NCI-H226 (cell line): ENCODE results near the gene BEND7.

ENCODE experiments used
- DNase-seq: peaks from one replicate; pipeline ENCODE4 v3.0.0-alpha.2; 2015

The BEND7 gene

DNA sequence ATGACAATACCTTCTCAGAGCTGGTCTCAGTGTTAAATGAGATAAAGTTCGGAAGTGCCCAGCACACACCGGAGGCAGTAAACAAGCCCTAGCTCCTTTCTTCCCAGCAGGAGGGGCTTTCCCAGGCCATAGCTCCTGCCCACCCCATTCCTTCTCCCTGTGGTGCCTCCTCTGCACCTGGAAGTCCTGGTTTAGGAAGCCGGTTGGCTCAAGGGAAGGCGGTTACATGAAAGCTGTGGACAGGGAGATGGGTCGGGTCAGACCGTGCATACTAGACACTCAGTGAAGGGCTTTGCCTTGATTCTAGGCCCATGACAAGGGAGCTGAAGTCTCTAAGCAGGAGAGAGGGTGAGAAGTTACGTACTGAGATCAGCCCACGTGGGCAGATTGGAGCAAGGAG, 8.6 kb downstream of the BEND7 start:
- DNase-seq: no peak

- DNase-seq: no peak
Observed at GRCh38 chr10:13518076-13518692, 10.6 kb downstream of the BEND7 start.

- no peak for DNase-seq
Observed at GRCh38 chr10:13517675-13518074, 11.1 kb downstream of the BEND7 start.

DNA sequence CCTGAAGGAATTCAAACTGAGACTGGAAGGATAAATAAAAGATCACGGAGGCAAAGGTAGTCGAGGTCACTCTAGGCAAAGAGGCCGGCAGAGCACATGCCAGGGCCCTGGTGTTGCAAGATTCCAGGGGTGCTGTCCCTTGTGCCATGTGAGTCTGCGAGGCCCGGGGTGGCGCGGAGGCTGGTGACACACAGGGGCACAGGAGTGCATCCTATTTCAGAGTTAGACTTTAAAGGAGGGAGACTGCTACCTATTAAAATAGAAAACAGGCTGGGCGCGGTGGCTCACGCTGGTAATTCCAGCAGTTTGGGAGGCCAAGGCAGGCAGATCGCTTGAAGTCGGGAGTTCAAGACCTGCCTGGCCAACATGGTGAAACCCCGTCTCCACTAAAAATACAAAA, 12.6 kb downstream of the BEND7 start:
- DNase-seq: no peak

DNA sequence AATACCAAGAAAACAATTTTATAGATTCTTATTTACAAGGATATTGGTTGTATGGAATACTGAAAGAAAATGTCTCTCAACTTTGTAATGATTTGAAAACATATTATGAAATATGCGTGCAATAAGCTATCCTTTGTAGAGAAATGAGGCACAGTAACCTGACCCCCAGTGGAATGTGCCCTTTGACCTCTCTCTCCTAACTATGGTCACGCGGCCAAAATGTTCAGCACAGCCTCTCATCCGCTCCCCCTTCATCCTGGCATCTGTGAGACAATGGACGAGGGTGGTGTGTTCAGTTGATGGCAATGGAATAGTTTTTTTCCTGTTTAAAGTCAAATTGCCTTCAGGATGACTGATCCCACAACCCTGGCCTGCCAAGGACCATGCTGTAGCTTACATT, 13.3 kb downstream of the BEND7 start:
- no peak for DNase-seq

DNA sequence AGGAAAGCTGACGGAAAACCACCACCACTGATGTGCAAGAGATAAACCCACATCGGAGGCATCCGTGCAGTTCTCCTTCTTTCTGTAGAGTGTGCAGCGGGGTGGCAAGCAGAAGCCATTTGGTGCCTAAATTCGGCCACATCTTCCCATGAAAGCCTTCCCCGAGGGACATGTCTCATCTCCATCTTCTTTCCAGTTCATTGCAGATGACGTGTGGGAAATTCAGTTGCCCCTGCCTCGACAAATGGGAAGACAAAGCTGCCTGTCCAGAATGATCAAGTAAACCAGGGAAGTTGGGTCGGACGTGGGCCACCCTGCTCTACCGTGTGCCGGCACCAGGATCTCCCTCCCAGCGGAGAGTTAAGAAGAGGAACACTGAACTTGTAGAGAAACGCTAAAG, 14.5 kb downstream of the BEND7 start:
- no peak for DNase-seq

GRCh38 chr10:13512564-13512963, 16.2 kb downstream of the BEND7 start:
- no peak for DNase-seq

DNA sequence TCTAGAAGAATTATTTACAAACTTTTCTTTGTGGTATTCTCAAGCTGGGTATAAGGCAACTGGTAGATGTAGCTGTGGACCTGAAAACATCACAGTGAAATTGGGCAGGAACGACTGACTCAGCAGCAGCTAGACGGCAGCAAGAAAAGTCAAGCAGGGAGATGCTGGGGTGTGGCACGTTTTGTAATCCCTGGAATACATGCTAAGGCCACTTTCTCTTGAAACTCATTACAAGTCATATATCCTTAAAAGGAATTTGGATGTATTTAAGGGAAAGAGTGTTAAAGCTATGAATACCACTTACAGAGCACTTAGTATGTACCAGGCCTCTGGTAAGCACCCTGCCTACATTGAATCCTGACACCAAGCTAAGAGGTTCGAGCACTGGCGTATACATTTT, 17.4 kb downstream of the BEND7 start:
- no peak for DNase-seq

DNA sequence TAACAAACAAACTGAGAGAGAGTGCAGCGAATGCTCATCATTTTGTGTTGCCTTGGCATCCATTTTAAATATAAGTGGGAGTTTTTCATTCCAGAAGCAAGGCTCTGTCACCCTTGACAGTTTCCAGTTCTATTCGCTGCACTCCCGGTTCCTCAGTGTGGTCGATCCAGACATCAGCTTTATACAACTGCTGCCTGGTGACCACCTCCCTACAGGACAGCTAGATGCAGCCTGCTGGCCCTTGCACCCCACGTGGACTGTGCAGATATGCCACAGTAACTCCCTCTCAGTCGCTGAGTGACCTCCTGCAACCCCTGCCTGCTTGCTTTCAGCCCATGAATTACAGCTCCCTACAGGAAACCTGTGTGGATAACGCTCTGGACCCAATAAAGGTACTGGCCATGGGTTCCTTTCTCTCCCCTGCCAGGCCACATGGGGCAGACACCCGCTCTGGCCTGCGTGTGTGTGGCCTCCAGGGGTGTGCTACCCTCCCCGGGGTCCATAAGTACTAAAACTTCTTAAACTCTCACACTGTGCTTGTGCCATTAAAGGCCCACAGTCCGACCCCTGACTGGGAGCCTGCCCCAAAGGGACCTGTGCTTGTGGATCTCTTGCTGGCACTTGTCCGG, 23.6 kb downstream of the BEND7 start:
- no peak for DNase-seq

DNA sequence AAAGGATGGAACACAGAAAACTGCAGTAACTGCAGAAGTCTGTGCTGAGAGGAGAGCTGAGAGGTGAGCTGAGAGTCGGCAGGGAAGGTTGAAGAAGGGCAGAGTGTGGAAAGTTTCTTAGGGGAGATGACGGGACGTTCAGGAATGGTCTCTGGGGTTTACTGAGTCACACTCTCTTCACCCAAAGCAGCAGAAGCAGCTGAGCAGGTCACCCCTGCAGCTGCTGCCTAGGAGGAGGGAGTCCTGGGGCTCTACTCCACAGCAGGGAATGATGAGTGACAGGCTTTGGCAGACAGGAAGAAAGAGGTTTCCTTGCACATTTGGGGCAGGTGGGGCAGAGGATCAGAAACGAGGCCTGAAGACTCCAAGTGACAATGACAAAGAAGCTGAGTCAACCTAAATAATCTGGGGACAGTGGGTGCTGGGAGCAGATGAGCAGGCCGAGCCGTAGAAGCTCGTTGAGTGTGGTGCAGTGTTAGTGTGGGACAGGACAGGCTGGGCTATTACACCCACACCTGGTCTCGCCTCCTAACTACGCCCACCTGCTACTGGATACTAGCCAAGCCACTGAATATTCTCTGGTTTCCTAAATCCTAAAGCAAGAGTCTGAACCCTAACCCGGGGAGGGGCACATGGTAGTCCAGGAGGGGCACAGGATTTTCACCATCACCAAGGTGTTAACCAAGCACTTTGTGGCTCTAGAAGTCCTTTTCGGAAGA, 24.9 kb downstream of the BEND7 start:
- DNase-seq: no peak

- no peak for DNase-seq
Observed at GRCh38 chr10:13502380-13502779, 26.4 kb downstream of the BEND7 start.

GRCh38 chr10:13500201-13500600, 28.6 kb downstream of the BEND7 start:
- DNase-seq: no peak

DNA sequence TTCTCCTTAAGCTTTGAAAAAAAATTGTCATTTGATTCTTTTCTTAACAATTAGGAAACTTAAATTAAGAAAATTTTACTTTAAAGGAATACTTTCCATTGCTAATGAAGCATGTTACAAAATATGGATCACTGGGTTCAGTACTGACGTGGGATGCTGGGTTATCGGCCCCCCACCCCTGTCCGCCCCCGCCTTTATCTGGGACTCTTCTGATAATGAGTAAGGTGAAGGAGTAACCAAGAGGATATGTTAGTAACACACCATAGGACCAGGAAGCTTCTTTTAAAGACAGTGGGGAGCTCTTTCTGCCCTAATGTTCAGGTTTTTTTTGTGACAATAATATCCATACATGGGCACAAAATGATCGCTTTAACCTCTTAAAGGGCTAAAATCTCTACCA, 29.7 kb downstream of the BEND7 start:
- no peak for DNase-seq

GRCh38 chr10:13496931-13497330, 31.9 kb downstream of the BEND7 start:
- no peak for DNase-seq

DNA sequence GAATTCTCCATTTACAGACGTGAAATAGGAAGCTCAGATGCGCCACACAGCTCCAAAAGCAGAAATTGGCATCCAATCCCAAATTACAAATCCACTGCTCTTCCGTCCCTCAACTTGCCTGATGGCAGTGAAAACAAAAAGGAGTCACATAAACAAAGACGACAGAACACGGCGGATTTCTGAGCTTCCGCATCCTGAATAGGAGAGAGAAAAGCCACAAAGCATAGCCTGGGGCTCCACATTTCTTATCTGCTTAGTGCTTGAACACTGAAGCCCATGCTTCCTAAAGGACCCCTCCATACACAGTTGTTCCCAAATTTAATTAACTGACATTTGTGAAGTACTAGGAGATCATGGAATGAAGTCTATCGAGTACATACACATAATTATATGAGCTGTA, 32.6 kb downstream of the BEND7 start:
- no peak for DNase-seq

DNA sequence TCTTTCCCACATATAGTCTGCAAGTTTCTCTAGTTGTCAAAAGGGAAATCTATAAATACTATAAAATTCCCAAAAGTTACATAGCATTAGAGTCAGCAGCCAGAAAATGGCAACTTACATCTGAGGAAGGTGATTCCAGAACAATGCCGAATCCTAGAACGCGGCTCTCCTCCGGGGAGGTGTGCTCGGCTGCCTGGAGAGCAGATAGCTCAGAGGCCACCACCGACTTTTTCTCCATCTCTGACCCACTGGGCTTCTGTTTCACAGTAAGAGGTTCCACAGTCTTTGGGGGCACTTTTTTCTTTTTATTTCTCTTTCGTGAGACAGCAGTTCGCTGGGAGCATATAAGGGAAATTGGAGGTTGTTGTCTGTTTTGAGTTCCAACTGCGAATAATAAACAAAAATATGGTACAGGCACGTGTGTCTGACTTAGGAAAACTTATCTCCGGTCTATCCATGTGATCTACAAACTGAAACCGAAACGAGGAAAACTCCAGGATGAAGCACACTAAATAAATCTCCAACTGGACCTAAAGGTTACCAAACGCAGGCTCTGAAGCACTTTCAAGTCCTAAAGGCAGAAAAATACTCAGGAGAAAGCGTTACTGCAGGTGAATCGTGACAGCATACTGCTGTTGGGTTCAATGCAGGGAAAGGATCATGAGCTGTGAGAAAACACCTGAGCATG, 36.2 kb downstream of the BEND7 start:
- DNase-seq: no peak

DNA sequence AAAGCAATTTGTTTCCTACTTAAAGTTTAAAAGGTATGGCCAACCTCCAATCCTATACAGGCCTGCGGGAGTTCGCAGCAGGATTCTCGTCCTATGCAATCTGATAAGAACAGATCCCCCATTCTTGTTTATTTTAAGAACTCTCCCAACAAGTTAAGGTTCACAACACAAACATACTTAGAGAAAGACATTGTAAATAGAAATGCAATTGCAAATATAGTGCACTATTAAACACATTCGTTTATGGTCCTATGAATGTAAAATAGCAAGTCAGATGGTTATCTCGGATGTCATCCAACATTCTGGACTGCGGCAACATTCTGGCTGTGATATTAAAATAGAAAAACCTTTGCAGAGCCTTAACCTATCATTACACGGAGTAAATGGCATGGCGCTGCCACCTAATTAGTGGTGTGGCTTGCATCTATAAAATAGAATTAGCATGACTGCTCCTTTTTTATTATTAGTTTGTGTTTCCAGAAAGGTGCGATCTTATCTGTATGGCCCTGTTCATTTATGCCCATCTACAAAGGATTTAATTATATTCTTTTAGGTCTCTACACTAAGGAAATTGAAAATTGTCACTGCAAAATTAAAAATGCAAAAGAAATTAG, 37.0 kb downstream of the BEND7 start:
- DNase-seq: no peak

- no peak for DNase-seq
Observed at GRCh38 chr10:13490503-13490902, 38.3 kb downstream of the BEND7 start.

DNA sequence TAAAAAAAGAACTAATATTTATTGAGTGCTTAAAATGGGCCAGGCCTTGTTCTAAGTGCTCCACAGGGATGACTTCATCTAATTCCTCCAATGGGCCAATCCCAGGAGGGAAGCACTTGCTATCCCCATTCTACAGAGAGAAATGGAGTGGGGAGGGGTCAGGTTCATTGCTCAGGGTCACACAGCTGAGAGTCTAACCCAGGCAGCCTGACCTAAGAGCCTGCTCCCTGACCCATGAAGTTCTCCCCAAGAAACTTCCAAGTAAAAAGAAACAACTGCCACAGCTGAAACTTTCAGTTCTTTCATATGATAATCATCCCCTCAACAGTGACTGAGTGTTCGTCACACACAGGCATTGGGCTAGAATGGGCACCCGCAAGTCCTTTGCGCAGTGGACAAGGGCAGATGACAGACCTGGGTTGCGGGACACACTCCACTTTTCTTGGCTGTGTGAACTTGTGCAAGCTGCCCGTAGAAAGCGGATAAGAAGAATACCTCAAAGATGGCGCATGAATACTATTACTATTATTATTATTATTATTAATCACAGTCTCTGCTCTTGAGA, 39.7 kb downstream of the BEND7 start:
- no peak for DNase-seq

GRCh38 chr10:13485623-13486022, 43.2 kb downstream of the BEND7 start:
- DNase-seq: no peak

DNA sequence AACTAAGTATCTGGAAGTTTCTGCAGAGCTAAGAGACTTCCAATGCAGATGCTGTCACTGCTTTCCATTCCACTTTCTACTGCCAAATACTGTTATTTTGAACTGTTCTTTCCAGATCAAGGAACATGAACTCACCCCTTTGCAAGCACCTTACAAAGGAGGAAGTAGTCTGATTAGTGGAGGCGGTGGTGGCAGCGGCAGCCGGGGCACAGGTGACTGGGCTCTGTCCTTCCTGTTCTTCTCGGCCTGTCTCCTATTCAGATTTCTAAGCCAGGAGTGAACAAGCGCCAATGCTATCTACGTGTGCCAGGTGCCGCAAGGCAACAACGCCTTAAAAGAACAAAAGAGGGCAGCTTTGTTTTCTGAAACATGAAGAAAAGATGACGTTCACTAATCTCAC, 44.9 kb downstream of the BEND7 start:
- DNase-seq: no peak

GRCh38 chr10:13483073-13483472, 45.7 kb downstream of the BEND7 start:
- no peak for DNase-seq

DNA sequence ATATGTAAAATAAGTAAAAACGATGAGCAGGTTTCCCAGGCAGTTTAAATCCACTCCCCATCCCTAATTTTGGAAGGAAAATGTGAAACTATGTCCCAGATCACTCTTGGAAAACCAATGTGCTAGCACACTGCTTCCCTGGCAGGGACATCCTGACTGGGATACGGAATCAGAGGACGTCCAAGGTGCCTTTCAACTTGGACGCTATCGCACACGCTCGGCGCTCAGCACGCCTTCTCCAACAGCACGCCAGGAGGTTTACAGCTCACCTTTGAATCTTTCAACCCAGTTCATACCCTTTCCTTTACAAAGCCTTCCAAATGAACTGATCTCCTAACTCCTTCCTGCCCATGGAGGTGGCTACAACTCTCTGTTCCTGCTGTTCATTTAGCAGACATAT, 47.1 kb downstream of the BEND7 start:
- DNase-seq: no peak
